AG10803 (cell line): Measurements from ENCODE around the gene IGF2BP2.

Experiments
- DNase-seq: peaks from one replicate; pipeline ENCODE4 v3.0.0; 2010; ENCODE audit warnings: low read depth
- H3K4me3 ChIP-seq: 2 replicates; pipeline ENCODE4 v1.5.1; 2011; ENCODE audit warnings: mild to moderate bottlenecking, low read length, control low read depth
- CTCF ChIP-seq: conservative IDR thresholded peaks from 2 replicates; pipeline ENCODE4 v1.5.1; 2011; ENCODE audit warnings: mild to moderate bottlenecking, low read length, control low read depth, inconsistent platforms

The IGF2BP2 gene

GRCh38 chr3:185764163-185764979 is 60.5 kb downstream of the IGF2BP2 start:
- H3K4me3 ChIP-seq = no peak overlapping the region
- TF ChIP-seq CTCF = no peak
- peak; percentile 44 for DNase-seq

GRCh38 chr3:185763347-185764005 is 61.4 kb downstream of the IGF2BP2 start:
- TF ChIP-seq CTCF = no peak
- DNase-seq = no peak
- no peak overlapping the region for H3K4me3 ChIP-seq

- H3K4me3 ChIP-seq = peak overlapping the region; percentile 47
- no peak for DNase-seq
- TF ChIP-seq CTCF = no peak
These were observed 64.3 kb downstream of the IGF2BP2 start for GRCh38 chr3:185760550-185760949.

GRCh38 chr3:185760088-185760487 is 64.8 kb downstream of the IGF2BP2 start:
- DNase-seq = peak; percentile 59
- peak overlapping the region; percentile 47 for H3K4me3 ChIP-seq
- no peak for TF ChIP-seq CTCF

GRCh38 chr3:185759512-185759911 is 65.3 kb downstream of the IGF2BP2 start:
- no peak for TF ChIP-seq CTCF

GRCh38 chr3:185758912-185759311 is 65.9 kb downstream of the IGF2BP2 start:
- TF ChIP-seq CTCF = no peak
- no peak for DNase-seq

More at GRCh38 chr3:185759512-185759911, 65.3 kb downstream of the IGF2BP2 start:
- DNase-seq = no peak
- no peak overlapping the region for H3K4me3 ChIP-seq

GRCh38 chr3:185757176-185757575 is 67.7 kb downstream of the IGF2BP2 start:
- no peak for DNase-seq
- TF ChIP-seq CTCF = no peak
- no peak overlapping the region for H3K4me3 ChIP-seq

More at GRCh38 chr3:185758912-185759311, 65.9 kb downstream of the IGF2BP2 start:
- H3K4me3 ChIP-seq = no peak overlapping the region
